GM19468 (cell line): ENCODE data around the gene NHLRC1.

Experiments
- ATAC-seq: cut with Tn5 transposase; IDR thresholded peaks from one replicate; pipeline ENCODE4 v1.9.1; 2021; ENCODE audit warnings: mild to moderate bottlenecking, moderate library complexity, moderate number of reproducible peaks; ENCODE audit not compliant: unreplicated experiment; ENCODE audit errors: extremely low read depth

The NHLRC1 gene

GRCh38 chr6:18141805-18142590 is 19.5 kb upstream of the NHLRC1 start:
- ATAC-seq, result no peak

GRCh38 chr6:18139935-18140621 is 17.6 kb upstream of the NHLRC1 start:
- ATAC-seq, result no peak

GRCh38 chr6:18138906-18139305 is 16.4 kb upstream of the NHLRC1 start:
- ATAC-seq, result no peak

- ATAC-seq, result no peak
Observed at GRCh38 chr6:18136260-18136659, 13.8 kb upstream of the NHLRC1 start.

GRCh38 chr6:18135171-18135570 is 12.7 kb upstream of the NHLRC1 start:
- ATAC-seq, result no peak

- no peak for ATAC-seq
Observed at GRCh38 chr6:18132346-18132745, 9.9 kb upstream of the NHLRC1 start.

GRCh38 chr6:18126121-18126520 is 3.6 kb upstream of the NHLRC1 start:
- no peak for ATAC-seq

GRCh38 chr6:18121580-18122127 is 823 bp downstream of the NHLRC1 start:
- ATAC-seq, result no peak

- ATAC-seq, result no peak
Observed at GRCh38 chr6:18119236-18119635, 3.2 kb downstream of the NHLRC1 start.

- ATAC-seq, result no peak
Observed at GRCh38 chr6:18118330-18118729, 4.1 kb downstream of the NHLRC1 start.

GRCh38 chr6:18117136-18117535 is 5.3 kb downstream of the NHLRC1 start:
- ATAC-seq, result no peak

- no peak for ATAC-seq
Observed at GRCh38 chr6:18115356-18115755, 7.1 kb downstream of the NHLRC1 start.

- no peak for ATAC-seq
Observed at GRCh38 chr6:18110162-18110561, 12.3 kb downstream of the NHLRC1 start.

- no peak for ATAC-seq
Observed at GRCh38 chr6:18107061-18107460, 15.4 kb downstream of the NHLRC1 start.

GRCh38 chr6:18102783-18103509 is 19.5 kb downstream of the NHLRC1 start:
- no peak for ATAC-seq

GRCh38 chr6:18101873-18102272 is 20.6 kb downstream of the NHLRC1 start:
- no peak for ATAC-seq

- ATAC-seq, result no peak
Observed at GRCh38 chr6:18101271-18101670, 21.2 kb downstream of the NHLRC1 start.

GRCh38 chr6:18100296-18100695 is 22.2 kb downstream of the NHLRC1 start:
- no peak for ATAC-seq

- ATAC-seq, result no peak
Observed at GRCh38 chr6:18099511-18099910, 23.0 kb downstream of the NHLRC1 start.

GRCh38 chr6:18096423-18096822 is 26.1 kb downstream of the NHLRC1 start:
- no peak for ATAC-seq

GRCh38 chr6:18091382-18091781 is 31.1 kb downstream of the NHLRC1 start:
- no peak for ATAC-seq
